Measurements from ENCODE around the gene AGAP2.

Gene AGAP2

GRCh38 chr12:57750561-57751431, 12.3 kb upstream of the AGAP2 start:
- H3K4ac ChIP-seq (ENCODE audit: low read length): no peak overlapping the region
- no peak overlapping the region for H2AFZ ChIP-seq (ENCODE audit: low read length)
- peak overlapping the region; percentile 91 for H2AK5ac ChIP-seq (ENCODE audit: low read depth, low read length)
- no peak overlapping the region for H3K27ac ChIP-seq (replicated peaks; ENCODE audit: low read length)
- no peak overlapping the region for H3K14ac ChIP-seq (ENCODE audit: low read length)
- no peak for DNase-seq (ENCODE audit: low spot score)
- H2BK12ac ChIP-seq (ENCODE audit: low read length): no peak overlapping the region
- H2BK5ac ChIP-seq (ENCODE audit: low read length): no peak overlapping the region
- no peak overlapping the region for H3K18ac ChIP-seq (ENCODE audit: low read length)
- H3K23ac ChIP-seq (ENCODE audit: low read depth, low read length, poor library complexity): no peak overlapping the region
- peaks cover 26 to 56% of the 10 kb centered on the region in 2 donors for H3K36me3 ChIP-seq (replicated peaks in 1 of 2; ENCODE audit: control insufficient read depth in 2 of 2, insufficient read depth in 2 of 2, low read length in 2 of 2)
- no peak overlapping the region for H2BK15ac ChIP-seq (ENCODE audit: low read length)
- peaks cover 0 to 2% (median 0%) of the 10 kb centered on the region in 3 experiments for H3K27me3 ChIP-seq (ENCODE audit: control insufficient read depth in 3 of 3, insufficient read depth in 3 of 3, low read depth in 1 of 3, low read length in 3 of 3)
- H3K9me3 ChIP-seq (replicated peaks in 1 of 2; ENCODE audit: control insufficient read depth in 2 of 2, insufficient read depth in 1 of 2, low read depth in 1 of 2, low read length in 2 of 2): no peaks in the 10 kb centered on the region
- H4K8ac ChIP-seq (ENCODE audit: low read depth, low read length): no peak overlapping the region
- H3K79me1 ChIP-seq (ENCODE audit: low read depth, low read length): peaks cover 12% of the 10 kb centered on the region
- no peak overlapping the region for H4K91ac ChIP-seq (ENCODE audit: low read depth, low read length, poor library complexity)
- peaks cover 23 to 39% of the 10 kb centered on the region in 2 donors for H3K4me1 ChIP-seq (ENCODE audit: control insufficient read depth in 2 of 2, insufficient read depth in 1 of 2, low read depth in 1 of 2, low read length in 2 of 2)
- H3K9ac ChIP-seq (ENCODE audit: low read depth, low read length, poor library complexity): peak overlapping the region; percentile 87
- H2BK120ac ChIP-seq (ENCODE audit: low read depth, low read length): no peak overlapping the region
- peak overlapping the region; percentile 96 for H3K4me2 ChIP-seq (ENCODE audit: insufficient read depth, low read length, poor library complexity, severe bottlenecking)
- no CpG with 5 or more reads among the region's 15 CpGs for WGBS, 2 donors (ENCODE audit: extremely low coverage in 2 of 2, insufficient read length in 2 of 2, insufficient replicate concordance in 1 of 2)
- peak overlapping the region; percentile 90 to 93 for H3K4me3 ChIP-seq (ENCODE audit: low read length in 2 of 2)

- H3K79me1 ChIP-seq (ENCODE audit: low read depth, low read length): peaks cover 10% of the 10 kb centered on the region
- H2BK5ac ChIP-seq (ENCODE audit: low read length): no peak overlapping the region
- no peak overlapping the region for H2AK5ac ChIP-seq (ENCODE audit: low read depth, low read length)
- H2BK12ac ChIP-seq (ENCODE audit: low read length): no peak overlapping the region
- H3K9me3 ChIP-seq (replicated peaks in 1 of 2; ENCODE audit: control insufficient read depth in 2 of 2, insufficient read depth in 1 of 2, low read depth in 1 of 2, low read length in 2 of 2): no peaks in the 10 kb centered on the region
- no peak overlapping the region for H2BK120ac ChIP-seq (ENCODE audit: low read depth, low read length)
- no peak overlapping the region for H3K4ac ChIP-seq (ENCODE audit: low read length)
- H3K27me3 ChIP-seq (ENCODE audit: control insufficient read depth in 3 of 3, insufficient read depth in 3 of 3, low read depth in 1 of 3, low read length in 3 of 3): no peaks in the 10 kb centered on the region
- H4K8ac ChIP-seq (ENCODE audit: low read depth, low read length): no peak overlapping the region
- WGBS, 2 donors (ENCODE audit: extremely low coverage in 2 of 2, insufficient read length in 2 of 2, insufficient replicate concordance in 1 of 2): no CpG with 5 or more reads among the region's 5 CpGs
- peaks cover 21 to 37% of the 10 kb centered on the region in 2 donors for H3K4me1 ChIP-seq (ENCODE audit: control insufficient read depth in 2 of 2, insufficient read depth in 1 of 2, low read depth in 1 of 2, low read length in 2 of 2)
- H3K23ac ChIP-seq (ENCODE audit: low read depth, low read length, poor library complexity): no peak overlapping the region
- no peak overlapping the region for H3K4me2 ChIP-seq (ENCODE audit: insufficient read depth, low read length, poor library complexity, severe bottlenecking)
- no peak overlapping the region for H3K9ac ChIP-seq (ENCODE audit: low read depth, low read length, poor library complexity)
- H3K14ac ChIP-seq (ENCODE audit: low read length): no peak overlapping the region
- DNase-seq (ENCODE audit: low spot score): no peak
- H2AFZ ChIP-seq (ENCODE audit: low read length): no peak overlapping the region
- peaks cover 26 to 59% of the 10 kb centered on the region in 2 donors for H3K36me3 ChIP-seq (replicated peaks in 1 of 2; ENCODE audit: control insufficient read depth in 2 of 2, insufficient read depth in 2 of 2, low read length in 2 of 2)
- no peak overlapping the region for H4K91ac ChIP-seq (ENCODE audit: low read depth, low read length, poor library complexity)
- no peak overlapping the region for H3K27ac ChIP-seq (replicated peaks; ENCODE audit: low read length)
- no peak overlapping the region for H3K18ac ChIP-seq (ENCODE audit: low read length)
- H2BK15ac ChIP-seq (ENCODE audit: low read length): no peak overlapping the region
- H3K4me3 ChIP-seq (ENCODE audit: low read length in 2 of 2): no peak overlapping the region
Measured at GRCh38 chr12:57749061-57749460, 10.5 kb upstream of the AGAP2 start.

- Histone ChIP-seq H2BK12ac (ENCODE audit: low read length) (no peak overlapping the region), H3K23ac (ENCODE audit: low read depth, low read length, poor library complexity) (no peak overlapping the region), H2BK120ac (ENCODE audit: low read depth, low read length) (no peak overlapping the region), H3K79me1 (ENCODE audit: low read depth, low read length) (peaks cover under 1% of the 10 kb centered on the region), H3K18ac (ENCODE audit: low read length) (no peak overlapping the region), H3K4me2 (ENCODE audit: insufficient read depth, low read length, poor library complexity, severe bottlenecking) (peak overlapping the region; percentile 85), H3K36me3 (replicated peaks in 1 of 2; ENCODE audit: control insufficient read depth in 2 of 2, insufficient read depth in 2 of 2, low read length in 2 of 2) (peaks cover 25 to 54% of the 10 kb centered on the region in 2 donors), H2AK5ac (ENCODE audit: low read depth, low read length) (no peak overlapping the region), H3K4ac (ENCODE audit: low read length) (no peak overlapping the region), H3K4me1 (ENCODE audit: control insufficient read depth in 2 of 2, insufficient read depth in 1 of 2, low read depth in 1 of 2, low read length in 2 of 2) (peaks cover 8 to 21% of the 10 kb centered on the region in 2 donors), H3K4me3 (ENCODE audit: low read length in 2 of 2) (peak overlapping the region in 1 of 2 donors; percentile 87), H3K27me3 (ENCODE audit: control insufficient read depth in 3 of 3, insufficient read depth in 3 of 3, low read depth in 1 of 3, low read length in 3 of 3) (peaks cover 0 to 10% (median 0%) of the 10 kb centered on the region in 3 experiments), H3K9ac (ENCODE audit: low read depth, low read length, poor library complexity) (no peak overlapping the region), H4K91ac (ENCODE audit: low read depth, low read length, poor library complexity) (no peak overlapping the region), H3K14ac (ENCODE audit: low read length) (no peak overlapping the region), H3K9me3 (replicated peaks in 1 of 2; ENCODE audit: control insufficient read depth in 2 of 2, insufficient read depth in 1 of 2, low read depth in 1 of 2, low read length in 2 of 2) (no peaks in the 10 kb centered on the region), H2BK15ac (ENCODE audit: low read length) (no peak overlapping the region), H2BK5ac (ENCODE audit: low read length) (no peak overlapping the region), H4K8ac (ENCODE audit: low read depth, low read length) (no peak overlapping the region), H3K27ac (replicated peaks; ENCODE audit: low read length) (no peak overlapping the region), H2AFZ (ENCODE audit: low read length) (no peak overlapping the region)
- WGBS, 2 donors (ENCODE audit: extremely low coverage in 2 of 2, insufficient read length in 2 of 2, insufficient replicate concordance in 1 of 2): no CpG with 5 or more reads among the region's 3 CpGs
- DNase-seq (ENCODE audit: low spot score): no peak
Measured at GRCh38 chr12:57746025-57746424, 7.5 kb upstream of the AGAP2 start.

GRCh38 chr12:57745485-57745881, 6.9 kb upstream of the AGAP2 start:
- no CpG with 5 or more reads among the region's 8 CpGs for WGBS, 2 donors (ENCODE audit: extremely low coverage in 2 of 2, insufficient read length in 2 of 2, insufficient replicate concordance in 1 of 2)
- no peak overlapping the region for H4K8ac ChIP-seq (ENCODE audit: low read depth, low read length)
- no peak for DNase-seq (ENCODE audit: low spot score)

More at GRCh38 chr12:57745485-57745881, 6.9 kb upstream of the AGAP2 start:
- H3K18ac ChIP-seq (ENCODE audit: low read length): peak overlapping the region; percentile 1
- H3K9ac ChIP-seq (ENCODE audit: low read depth, low read length, poor library complexity): peak overlapping the region; percentile 68
- H3K4me2 ChIP-seq (ENCODE audit: insufficient read depth, low read length, poor library complexity, severe bottlenecking): peak overlapping the region; percentile 85
- no peaks in the 10 kb centered on the region for H3K9me3 ChIP-seq (replicated peaks in 1 of 2; ENCODE audit: control insufficient read depth in 2 of 2, insufficient read depth in 1 of 2, low read depth in 1 of 2, low read length in 2 of 2)
- H2BK5ac ChIP-seq (ENCODE audit: low read length): no peak overlapping the region
- no peak overlapping the region for H3K4ac ChIP-seq (ENCODE audit: low read length)
- no peaks in the 10 kb centered on the region for H3K79me1 ChIP-seq (ENCODE audit: low read depth, low read length)
- no peak overlapping the region for H2BK12ac ChIP-seq (ENCODE audit: low read length)
- H3K14ac ChIP-seq (ENCODE audit: low read length): no peak overlapping the region
- H3K4me1 ChIP-seq (ENCODE audit: control insufficient read depth in 2 of 2, insufficient read depth in 1 of 2, low read depth in 1 of 2, low read length in 2 of 2): peaks cover 4 to 20% of the 10 kb centered on the region in 2 donors
- no peak overlapping the region for H4K91ac ChIP-seq (ENCODE audit: low read depth, low read length, poor library complexity)
- H2AK5ac ChIP-seq (ENCODE audit: low read depth, low read length): peak overlapping the region; percentile 51
- H3K36me3 ChIP-seq (replicated peaks in 1 of 2; ENCODE audit: control insufficient read depth in 2 of 2, insufficient read depth in 2 of 2, low read length in 2 of 2): peaks cover 21 to 49% of the 10 kb centered on the region in 2 donors
- H3K23ac ChIP-seq (ENCODE audit: low read depth, low read length, poor library complexity): peak overlapping the region; percentile 14
- peaks cover 0 to 16% (median 0%) of the 10 kb centered on the region in 3 experiments for H3K27me3 ChIP-seq (ENCODE audit: control insufficient read depth in 3 of 3, insufficient read depth in 3 of 3, low read depth in 1 of 3, low read length in 3 of 3)
- no peak overlapping the region for H2BK120ac ChIP-seq (ENCODE audit: low read depth, low read length)
- no peak overlapping the region for H2BK15ac ChIP-seq (ENCODE audit: low read length)
- peak overlapping the region; percentile 90 for H2AFZ ChIP-seq (ENCODE audit: low read length)
- peak overlapping the region; percentile 82 to 87 for H3K4me3 ChIP-seq (ENCODE audit: low read length in 2 of 2)
- no peak overlapping the region for H3K27ac ChIP-seq (replicated peaks; ENCODE audit: low read length)
